SK-N-MC (cell line): ENCODE results near the gene INS.

Source experiments
- EZH2 ChIP-seq: fragments of 200-600 bp; sonication (generic); IDR thresholded peaks from one replicate; pipeline ENCODE4 v1.6.1; 2017; ENCODE audit warnings: antibody characterized with exemption
- FOXP2 ChIP-seq: optimal IDR thresholded peaks from 2 replicates; pipeline ENCODE3; 2011; ENCODE audit warnings: mild to moderate bottlenecking, moderate library complexity; ENCODE audit not compliant: insufficient read depth; ENCODE audit errors: extremely low read length, control extremely low read depth
- POLR2AphosphoS5 ChIP-seq: IDR thresholded peaks from 2 replicates; pipeline ENCODE4 v1.6.1; 2012; ENCODE audit warnings: mild to moderate bottlenecking, low read depth, low read length, borderline replicate concordance

DNA sequence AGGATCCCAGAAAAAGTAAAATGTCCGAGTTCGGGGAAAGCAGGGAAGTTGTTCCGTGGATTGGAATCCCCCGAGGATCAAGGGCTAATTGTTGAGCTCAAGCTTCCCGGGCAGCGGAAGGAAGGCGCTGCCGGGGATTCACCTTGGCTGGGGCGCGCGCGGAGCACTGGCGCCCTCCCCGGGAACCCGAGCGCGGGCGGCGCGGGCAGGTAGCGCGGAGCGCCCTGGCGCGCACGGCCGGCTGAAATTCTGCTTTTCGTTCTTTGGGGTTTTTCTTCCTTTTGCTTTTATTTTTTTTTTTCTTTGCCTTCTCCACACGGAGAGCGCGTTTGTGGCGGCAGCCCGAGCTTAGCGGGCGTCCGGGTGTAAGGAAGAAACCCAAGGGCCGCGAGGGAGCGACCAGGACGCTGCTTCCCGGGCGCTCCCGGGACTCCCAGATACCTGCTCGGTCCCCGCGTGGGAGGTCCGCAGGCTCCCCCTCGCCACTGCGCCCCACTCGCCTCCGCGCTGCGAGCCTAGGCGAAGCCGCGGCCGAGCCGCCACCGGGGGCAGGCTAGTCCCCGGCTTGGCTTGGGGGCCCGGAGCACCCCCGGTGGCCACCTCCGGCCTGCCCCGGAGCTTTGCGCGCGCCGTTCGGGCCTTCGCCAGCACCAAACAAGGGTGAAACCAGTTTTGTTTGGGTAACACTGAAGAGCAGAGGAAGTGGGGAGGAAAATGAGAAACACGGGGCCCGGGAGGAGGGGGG lies 17.0 kb downstream of the INS start:
- TF ChIP-seq EZH2 (peak; percentile 94), POLR2AphosphoS5 (no peak), FOXP2 (no peak)
